Stimulated activated CD4-positive, alpha-beta T cell treated with anti-CD3 and anti-CD28 coated beads, Interleukin-4, amount 100 ng/mL, for 4 hours (primary cell): ENCODE results near the gene RAB11FIP5.

Source experiments
- DNase-seq, 2 experiments: peaks; one replicate each; pipeline ENCODE4 v3.0.0-alpha.2; 2020

RAB11FIP5 gene

GRCh38 chr2:73033142-73033765 is 79.5 kb downstream of the RAB11FIP5 start:
- DNase-seq, result no peak

GRCh38 chr2:73032702-73033097 is 80.0 kb downstream of the RAB11FIP5 start:
- DNase-seq, result no peak

GRCh38 chr2:73031725-73032701 is 80.7 kb downstream of the RAB11FIP5 start:
- no peak for DNase-seq

- no peak for DNase-seq
Measured at GRCh38 chr2:73031095-73031678, 81.6 kb downstream of the RAB11FIP5 start.

- DNase-seq, result no peak
Measured at GRCh38 chr2:73028841-73029240, 83.9 kb downstream of the RAB11FIP5 start.

GRCh38 chr2:73027340-73027739 is 85.4 kb downstream of the RAB11FIP5 start:
- DNase-seq, result no peak

GRCh38 chr2:73023497-73023896 is 89.3 kb downstream of the RAB11FIP5 start:
- DNase-seq, result no peak
